ENCODE measurements around the gene FBXO48. TPM values are rescaled to one million over a fixed set of nuclear protein-coding genes. Genes with fewer than 3 reads are reported as not detected.
A peak's percentile ranks its signal among the peaks of the same experiment; 100 is the strongest.

The FBXO48 gene
- total and polyA plus RNA-seq, 10 of the 15 experiments (the other 5 are each of a cell fraction or from before 2014, with no cell fraction given): 0.56 to 2.3 (median 1.2) TPM

GRCh38 chr2:68468801-68469200, 1.7 kb upstream of the FBXO48 start:
- FAIRE-seq: no peak
- Histone ChIP-seq H3K4me3 (peak overlapping the region; percentile 7; the same call in 1 of the 2 replicates), H3K36me3 (ENCODE audit: control insufficient read depth in 2 of 2, insufficient read depth in 2 of 2, low read length in 1 of 2) (no peaks in the 10 kb centered on the region), H2AFZ (ENCODE audit: control insufficient read depth, low read depth, low read length) (0 out of 2 replicates have a peak overlapping the region, but pooled peaks have one; percentile 9), H3K4me2 (ENCODE audit: control insufficient read depth, insufficient read depth) (peak overlapping the region; percentile 80; the same call in 1 of the 2 replicates), H3K27me3 (replicated peaks in 1 of 2; ENCODE audit: control insufficient read depth in 2 of 2, insufficient read depth in 2 of 2, low read length in 1 of 2) (no peaks in the 10 kb centered on the region), H3K9ac (ENCODE audit: control insufficient read depth, insufficient read depth, low read length) (no peak overlapping the region), H3K9me3 (replicated peaks; ENCODE audit: control insufficient read depth, insufficient read depth, low read length) (no peaks in the 10 kb centered on the region), H3K4me1 (ENCODE audit: control insufficient read depth, insufficient read depth, low read length) (peaks cover 11% of the 10 kb centered on the region; the same call in 1 of the 2 replicates), H3K79me2 (ENCODE audit: control insufficient read depth, insufficient read depth, low read length) (peaks cover 2% of the 10 kb centered on the region; the same call in 1 of the 2 replicates), H4K20me1 (ENCODE audit: control insufficient read depth, insufficient read depth) (no peaks in the 10 kb centered on the region), H3K27ac (ENCODE audit: control insufficient read depth, insufficient read depth) (no peak overlapping the region)
- ChIA-PET RAD21 (ENCODE audit: unreplicated experiment) (interaction anchor here (0.6 to 1.4 kb wide), 4 partner anchors 126 to 882 kb away, joined by 3 to 4 read pairs (median 4); no protein-coding TSS in a partner anchor), POLR2A (no interaction called here), CTCF (interaction anchor here (0.6 to 8.9 kb wide), 17 partner anchors 9 to 1350 kb away, joined by 3 to 173 read pairs (median 3); no protein-coding TSS in a partner anchor), SMC1A (ENCODE audit: uncharacterized antibody, unreplicated experiment) (interaction anchor here (1.0 to 2.2 kb wide), 4 partner anchors 20 to 246 kb away, joined by 3 to 15 read pairs (median 4); no protein-coding TSS in a partner anchor)
- no peak for ATAC-seq
- no TSS peak for BruUV-seq (replicated peaks)
- WGBS (ENCODE audit: insufficient coverage, insufficient replicate concordance, low lambda C conversion rate, missing lambda C conversion rate): 75% methylated on average over 2 of the region's 2 CpGs
- in situ Hi-C loops (cut with MboI) (no loop called here), intact Hi-C loops (cut with micrococcal nuclease; ENCODE audit: unreplicated experiment) (loop anchor here (5.0 kb wide), 1 partner anchor 838 kb away; no protein-coding TSS in a partner anchor)
- no peak for DNase-seq (ENCODE audit: low read depth, low spot score)
- no peak for TF ChIP-seq MYC (IDR thresholded peaks at IDR 0.05; ENCODE audit: insufficient read depth, insufficient read length, insufficient replicate concordance, low read length, severe bottlenecking)
- TF ChIP-seq CREB1 (IDR thresholded peaks at IDR 0.05; ENCODE audit: low read depth): no peak
- no peak for TF ChIP-seq SRF (IDR thresholded peaks at IDR 0.05; ENCODE audit: low read depth in 2 of 2, low read length in 2 of 2)
- TF ChIP-seq SMAD1 (IDR thresholded peaks at IDR 0.05; ENCODE audit: low read depth, partially characterized antibody): no peak

- H4K20me1 ChIP-seq (ENCODE audit: control insufficient read depth, insufficient read depth): no peaks in the 10 kb centered on the region
- intact Hi-C loops (cut with micrococcal nuclease; ENCODE audit: unreplicated experiment) (loop anchor here (2.0 to 5.0 kb wide), 2 partner anchors 370 to 841 kb away; no protein-coding TSS in a partner anchor), in situ Hi-C loops (cut with MboI) (no loop called here)
- WGBS (ENCODE audit: insufficient coverage, insufficient replicate concordance, low lambda C conversion rate, missing lambda C conversion rate): under 1% methylated on average over 18 of the region's 18 CpGs
- DNase-seq (ENCODE audit: low read depth, low spot score): no peak
- H3K79me2 ChIP-seq (ENCODE audit: control insufficient read depth, insufficient read depth, low read length): peaks cover 2% of the 10 kb centered on the region; the same call in 1 of the 2 replicates
- TF ChIP-seq SMARCA5 (IDR thresholded peaks at IDR 0.05) (peak; percentile 24; the same call in 1 of the 2 replicates), USF1 (IDR thresholded peaks at IDR 0.05; ENCODE audit: borderline replicate concordance, extremely low read length, insufficient read depth, low read depth, low read length) (no peak), ASH2L (IDR thresholded peaks at IDR 0.05; ENCODE audit: borderline replicate concordance, low read depth) (peak; percentile 43; the same call in 1 of the 2 replicates), RFX5 (IDR thresholded peaks at IDR 0.05; ENCODE audit: low read depth, low read length) (no peak), MEF2B (IDR thresholded peaks at IDR 0.05; ENCODE audit: partially characterized antibody, poor library complexity, severe bottlenecking) (peak; percentile 10)
- no peaks in the 10 kb centered on the region for H3K27me3 ChIP-seq (replicated peaks in 1 of 2; ENCODE audit: control insufficient read depth in 2 of 2, insufficient read depth in 2 of 2, low read length in 1 of 2)
- H3K9me3 ChIP-seq (replicated peaks; ENCODE audit: control insufficient read depth, insufficient read depth, low read length): no peaks in the 10 kb centered on the region
- H3K9ac ChIP-seq (ENCODE audit: control insufficient read depth, insufficient read depth, low read length): peak overlapping the region; percentile 85
- H3K4me1 ChIP-seq (ENCODE audit: control insufficient read depth, insufficient read depth, low read length): peaks cover 11% of the 10 kb centered on the region; the same call in 1 of the 2 replicates
- peak; percentile 54; the same call in 2 of the 3 replicates for ATAC-seq
- H3K4me3 ChIP-seq: peak overlapping the region; percentile 72
- H3K4me2 ChIP-seq (ENCODE audit: control insufficient read depth, insufficient read depth): peak overlapping the region; percentile 100
- RAD21 ChIA-PET (ENCODE audit: unreplicated experiment): interaction anchor here (0.6 to 3.3 kb wide), 21 partner anchors 13 to 442 kb away, joined by 3 to 17 read pairs (median 4); partner anchors contain the start of gene C1D
- POLR2A ChIA-PET: interaction anchor here (0.6 to 2.7 kb wide), 14 partner anchors 11 to 442 kb away, joined by 3 to 10 read pairs (median 3); partner anchors contain the start of genes ARHGAP25 and C1D
- BruUV-seq (replicated peaks): TSS peak; percentile 91
- CTCF ChIA-PET: interaction anchor here (0.7 to 8.9 kb wide), 17 partner anchors 13 to 970 kb away, joined by 3 to 173 read pairs (median 4); no protein-coding TSS in a partner anchor
- no peak for FAIRE-seq
- no peaks in the 10 kb centered on the region for H3K36me3 ChIP-seq (ENCODE audit: control insufficient read depth in 2 of 2, insufficient read depth in 2 of 2, low read length in 1 of 2)
- H2AFZ ChIP-seq (ENCODE audit: control insufficient read depth, low read depth, low read length): peak overlapping the region; percentile 98
- H3K27ac ChIP-seq (ENCODE audit: control insufficient read depth, insufficient read depth): peak overlapping the region; percentile 74
- SMC1A ChIA-PET (ENCODE audit: uncharacterized antibody, unreplicated experiment): interaction anchor here (0.7 to 4.8 kb wide), 20 partner anchors 10 to 441 kb away, joined by 3 to 55 read pairs (median 4); no protein-coding TSS in a partner anchor
These were observed 367 bp downstream of the FBXO48 start for GRCh38 chr2:68466778-68467076.
